GM06990 (cell line): ENCODE results near the gene TECTB.

Experiments used
- DNase-seq: peaks from one replicate; pipeline ENCODE4 v3.0.0-alpha.2; 2011; ENCODE audit not compliant: insufficient read length; ENCODE audit errors: extremely low read depth
- H3K27me3 ChIP-seq: replicated peaks from 2 replicates; pipeline ENCODE4 v1.6.0; 2011; ENCODE audit warnings: low read length; ENCODE audit not compliant: control insufficient read depth, insufficient read depth
- H3K36me3 ChIP-seq: 2 replicates; pipeline ENCODE4 v1.5.1; 2011; ENCODE audit warnings: low read length; ENCODE audit not compliant: control insufficient read depth, insufficient read depth
- H3K4me3 ChIP-seq: replicated peaks from 2 replicates; pipeline ENCODE4 v1.5.1; 2011; ENCODE audit warnings: low read depth, mild to moderate bottlenecking, control low read depth, low read length
- TF ChIP-seq, protein P1 (sequence below): IDR thresholded peaks from 2 replicates; pipeline ENCODE4 v1.5.1; 2011; ENCODE audit warnings: low read length, control low read depth, mild to moderate bottlenecking, inconsistent platforms; ENCODE audit not compliant: insufficient read depth, poor library complexity, severe bottlenecking

Gene TECTB

DNA sequence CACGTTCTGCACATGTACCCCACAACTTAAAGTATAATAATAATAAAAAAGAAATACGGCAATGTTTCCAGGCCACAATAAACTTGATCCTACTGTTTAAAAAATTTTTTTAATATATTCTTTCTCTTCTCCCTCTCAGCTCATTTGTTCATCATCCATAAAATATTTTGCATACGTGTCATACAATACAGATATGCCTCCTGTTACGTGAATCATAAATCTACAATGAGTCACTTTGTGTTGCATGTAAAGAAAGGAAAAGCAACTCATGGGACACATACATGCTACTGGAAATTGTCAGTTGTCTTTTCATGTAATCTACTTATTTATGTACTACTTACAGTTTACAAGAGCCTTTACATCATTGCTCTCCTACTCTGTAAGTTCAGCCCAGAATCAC lies 1.1 kb upstream of the TECTB start:
- Histone ChIP-seq H3K4me3 (no peak overlapping the region), H3K27me3 (no peaks in the 10 kb centered on the region; the same call in 1 of the 2 replicates), H3K36me3 (no peaks in the 10 kb centered on the region)
- no peak for DNase-seq
- TF ChIP-seq, protein P1, sequence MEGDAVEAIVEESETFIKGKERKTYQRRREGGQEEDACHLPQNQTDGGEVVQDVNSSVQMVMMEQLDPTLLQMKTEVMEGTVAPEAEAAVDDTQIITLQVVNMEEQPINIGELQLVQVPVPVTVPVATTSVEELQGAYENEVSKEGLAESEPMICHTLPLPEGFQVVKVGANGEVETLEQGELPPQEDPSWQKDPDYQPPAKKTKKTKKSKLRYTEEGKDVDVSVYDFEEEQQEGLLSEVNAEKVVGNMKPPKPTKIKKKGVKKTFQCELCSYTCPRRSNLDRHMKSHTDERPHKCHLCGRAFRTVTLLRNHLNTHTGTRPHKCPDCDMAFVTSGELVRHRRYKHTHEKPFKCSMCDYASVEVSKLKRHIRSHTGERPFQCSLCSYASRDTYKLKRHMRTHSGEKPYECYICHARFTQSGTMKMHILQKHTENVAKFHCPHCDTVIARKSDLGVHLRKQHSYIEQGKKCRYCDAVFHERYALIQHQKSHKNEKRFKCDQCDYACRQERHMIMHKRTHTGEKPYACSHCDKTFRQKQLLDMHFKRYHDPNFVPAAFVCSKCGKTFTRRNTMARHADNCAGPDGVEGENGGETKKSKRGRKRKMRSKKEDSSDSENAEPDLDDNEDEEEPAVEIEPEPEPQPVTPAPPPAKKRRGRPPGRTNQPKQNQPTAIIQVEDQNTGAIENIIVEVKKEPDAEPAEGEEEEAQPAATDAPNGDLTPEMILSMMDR: no peak

DNA sequence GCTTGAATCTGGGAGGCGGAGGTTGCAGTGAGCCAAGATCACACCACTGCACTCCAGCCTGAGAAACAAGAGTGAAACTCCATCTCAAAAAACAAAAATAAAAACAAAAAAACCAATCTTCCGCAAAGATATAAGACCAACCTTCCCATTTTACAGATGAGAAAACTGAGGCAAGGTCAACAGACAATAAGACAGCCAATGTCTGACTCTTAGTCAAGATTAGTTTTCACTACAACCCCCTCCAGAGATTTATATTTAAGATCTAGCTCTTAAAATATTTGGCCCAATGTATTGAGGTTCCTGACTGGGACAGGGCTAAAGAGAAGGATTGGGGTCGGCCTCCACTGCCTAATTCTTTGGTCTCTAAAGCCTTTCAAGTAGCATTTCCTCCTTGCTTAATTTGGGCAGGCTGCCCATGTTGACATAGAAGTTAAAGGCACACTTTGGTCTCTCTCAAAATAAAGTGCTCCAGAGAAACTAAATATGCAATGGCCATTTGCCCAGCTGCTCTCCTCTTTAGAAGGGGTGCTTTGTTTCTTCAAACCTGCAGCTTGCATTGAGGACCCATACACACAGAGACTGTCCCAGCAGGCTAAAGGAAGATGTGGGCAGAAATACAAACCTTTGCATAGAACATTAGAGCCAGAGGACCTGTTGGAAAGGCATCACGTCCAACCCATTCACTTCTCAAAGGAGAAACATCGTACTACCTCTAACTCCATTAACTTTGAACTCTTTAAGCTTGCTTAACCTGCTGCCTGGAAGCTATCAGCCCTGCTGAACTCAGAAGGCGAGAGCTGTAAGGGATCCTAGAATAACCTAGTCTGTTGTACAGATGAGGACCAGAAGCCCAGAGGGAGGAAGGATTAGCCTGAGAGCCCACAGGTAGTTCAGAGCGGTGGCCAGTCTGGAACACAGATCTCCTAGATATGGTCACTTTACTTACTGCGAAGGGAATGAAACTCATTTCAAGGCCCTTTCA lies 3.9 kb downstream of the TECTB start:
- DNase-seq: no peak

DNA sequence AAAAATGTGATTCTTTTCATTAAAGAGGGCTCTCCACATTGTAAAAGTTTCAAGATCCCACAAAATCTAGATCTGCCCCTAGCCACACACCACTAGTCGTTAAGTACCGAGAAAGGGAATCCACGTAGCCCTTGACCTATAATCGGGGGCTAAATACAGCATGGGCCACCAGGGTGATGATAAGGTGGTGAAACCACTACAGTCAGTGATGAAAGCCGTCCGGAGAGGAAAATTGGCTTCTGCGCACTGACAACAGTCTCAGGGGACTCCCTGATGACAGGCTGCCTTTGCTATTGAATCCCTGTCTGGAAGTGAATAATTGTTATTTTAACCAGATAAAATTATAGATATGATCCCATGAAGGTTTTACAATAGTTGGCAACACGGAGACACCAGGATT lies 4.6 kb downstream of the TECTB start:
- H3K36me3 ChIP-seq: no peaks in the 10 kb centered on the region
- no peak overlapping the region for H3K4me3 ChIP-seq
- TF ChIP-seq, protein P1: no peak
- no peak for DNase-seq
- H3K27me3 ChIP-seq: no peaks in the 10 kb centered on the region; the same call in 1 of the 2 replicates

More for the DNA sequence above, 3.9 kb downstream of the TECTB start:
- no peak overlapping the region for H3K4me3 ChIP-seq
- H3K27me3 ChIP-seq: no peaks in the 10 kb centered on the region; the same call in 1 of the 2 replicates
- TF ChIP-seq, protein P1: no peak
- H3K36me3 ChIP-seq: no peaks in the 10 kb centered on the region

DNA sequence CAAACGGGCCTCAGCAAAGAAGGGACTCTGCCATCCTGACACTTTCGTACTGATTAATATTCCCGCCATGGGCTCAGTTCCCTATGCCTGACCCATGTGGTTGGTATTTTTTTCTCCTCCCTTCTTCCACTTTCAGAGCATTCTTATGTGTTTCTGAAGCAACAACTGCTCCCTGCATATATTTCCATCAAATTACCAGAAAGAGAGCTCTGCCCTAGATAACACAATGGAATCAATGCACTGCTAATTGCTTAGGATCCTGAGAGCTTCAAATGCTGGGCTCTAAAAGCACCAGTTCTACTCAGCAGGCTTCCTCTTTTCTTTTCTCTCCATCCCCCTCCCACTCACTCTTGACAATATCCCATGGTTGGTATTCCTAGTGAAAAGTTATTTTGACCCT lies 5.3 kb downstream of the TECTB start:
- no peaks in the 10 kb centered on the region for H3K36me3 ChIP-seq
- H3K27me3 ChIP-seq: no peaks in the 10 kb centered on the region; the same call in 1 of the 2 replicates
- no peak for DNase-seq
- no peak overlapping the region for H3K4me3 ChIP-seq
- TF ChIP-seq, protein P1: no peak

GRCh38 chr10:112289373-112290053 lies 6.3 kb downstream of the TECTB start:
- H3K36me3 ChIP-seq: no peaks in the 10 kb centered on the region
- DNase-seq: no peak
- TF ChIP-seq, protein P1: no peak

More at GRCh38 chr10:112289373-112290053, 6.3 kb downstream of the TECTB start:
- Histone ChIP-seq H3K27me3 (no peaks in the 10 kb centered on the region), H3K4me3 (no peak overlapping the region)
